B cell (primary cell): ENCODE measurements around the gene NPR2. TPM values are rescaled to one million over a fixed set of nuclear protein-coding genes. Genes with fewer than 3 reads are reported as not detected.

Source experiments
- ATAC-seq: fragments of 200-7000 bp; cut with Tn5 transposase; one replicate; pipeline ENCODE4 v1.10.0; 2021; ENCODE audit warnings: low read depth, mild to moderate bottlenecking, moderate number of reproducible peaks, moderate library complexity
- CTCF ChIA-PET: fragments of 350-600 bp; sonication (Branson Sonifier 250); formaldehyde crosslinking; loops from one replicate; lab custom pipeline; 2021; ENCODE audit warnings: antibody characterized with exemption, inconsistent platforms; lab: Charles Lee
- POLR2A ChIA-PET: fragments of 350-600 bp; sonication (Branson Sonifier 250); formaldehyde crosslinking; loops from one replicate; lab custom pipeline; 2021; ENCODE audit warnings: antibody characterized with exemption; lab: Charles Lee
- DNase-seq: peaks from one replicate; pipeline ENCODE4 v3.0.0; 2013
- H2AFZ ChIP-seq: 2 replicates; pipeline ENCODE4 v1.6.1; 2012; ENCODE audit warnings: mild to moderate bottlenecking, low read depth, low read length; ENCODE audit not compliant: insufficient read depth, poor library complexity, severe bottlenecking
- H3K27ac ChIP-seq, 2 donors: 1 replicate in 1 of 2; 2 replicates in 1 of 2; pipeline ENCODE4 v1.5.1; 2012 to 2013; ENCODE audit warnings: low read length in 2 of 2, mild to moderate bottlenecking in 2 of 2, moderate library complexity in 1 of 2
- H3K27me3 ChIP-seq, 4 experiments: fragments of 200-600 bp in 1 of 4; sonication (generic) in 1 of 4; replicated peaks in 1 of 4; 1 replicate in 2 of 4; 2 replicates in 2 of 4; pipeline versions ENCODE4 v1.6.1 to v1.7.0; 2013 to 2016; ENCODE audit warnings: low read length in 3 of 4, mild to moderate bottlenecking in 2 of 4, mixed read lengths in 1 of 4, moderate library complexity in 1 of 4; ENCODE audit not compliant: insufficient read depth in 4 of 4, control insufficient read depth in 3 of 4; ENCODE audit errors: control extremely low read depth in 1 of 4
- H3K36me3 ChIP-seq, 2 experiments: replicated peaks in 1 of 2; 1 replicate in 1 of 2; 2 replicates in 1 of 2; pipeline versions ENCODE4 v1.6.1 to v1.7.1; 2013; ENCODE audit warnings: low read length in 1 of 2; ENCODE audit not compliant: insufficient read depth in 2 of 2, control insufficient read depth in 1 of 2; ENCODE audit errors: control extremely low read depth in 1 of 2, extremely low read depth in 1 of 2
- H3K4me1 ChIP-seq, 2 donors: fragments of 200-600 bp in 1 of 2; sonication (generic) in 1 of 2; 1 replicate in 1 of 2; 2 replicates in 1 of 2; pipeline versions ENCODE4 v1.5.1 to v1.6.1; 2013 to 2017; ENCODE audit warnings: low read length in 2 of 2; ENCODE audit not compliant: control insufficient read depth in 2 of 2, insufficient read depth in 2 of 2
- H3K4me2 ChIP-seq: replicated peaks from 2 replicates; pipeline ENCODE3; 2012; ENCODE audit warnings: mild to moderate bottlenecking, low read depth, low read length; ENCODE audit not compliant: poor library complexity, severe bottlenecking
- H3K4me3 ChIP-seq, 5 experiments: fragments of 200-600 bp in 1 of 5; sonication (generic) in 1 of 5; 1 replicate in 3 of 5; 2 replicates in 2 of 5; pipeline versions ENCODE4 v1.5.1 to v1.7.0; 2011 to 2016; ENCODE audit warnings: low read length in 4 of 5, mild to moderate bottlenecking in 4 of 5, low read depth in 2 of 5, control low read depth in 1 of 5, moderate library complexity in 1 of 5; ENCODE audit not compliant: insufficient read depth in 1 of 5; ENCODE audit errors: control extremely low read depth in 1 of 5, extremely low read depth in 1 of 5
- H3K79me2 ChIP-seq: fragments of 200-600 bp; sonication (generic); one replicate; pipeline ENCODE4 v1.6.0; 2016; ENCODE audit warnings: low read length; ENCODE audit not compliant: control insufficient read depth, insufficient read depth
- H3K9ac ChIP-seq: fragments of 200-600 bp; sonication (generic); 2 replicates; pipeline ENCODE4 v1.6.1; 2017; ENCODE audit warnings: mild to moderate bottlenecking, low read length, moderate library complexity
- H3K9me3 ChIP-seq, 3 donors: one replicate each; pipeline versions ENCODE4 v1.6.1 to v1.7.1; 2013; ENCODE audit warnings: low read length in 2 of 3; ENCODE audit not compliant: control insufficient read depth in 2 of 3, insufficient read depth in 1 of 3; ENCODE audit errors: control extremely low read depth in 1 of 3
- H4K20me1 ChIP-seq: 2 replicates; pipeline ENCODE4 v1.6.0; 2012; ENCODE audit warnings: mild to moderate bottlenecking, low read length; ENCODE audit not compliant: insufficient read depth, control insufficient read depth, poor library complexity, severe bottlenecking
- H3K27ac Mint-ChIP-seq: one replicate; pipeline ENCODE4 v1.8.0; 2021; ENCODE audit warnings: mixed read lengths
- H3K27me3 Mint-ChIP-seq: one replicate; pipeline ENCODE4 v1.8.0; 2021; ENCODE audit warnings: mixed read lengths
- H3K4me1 Mint-ChIP-seq: one replicate; pipeline ENCODE4 v1.8.0; 2021; ENCODE audit warnings: mixed read lengths
- H3K4me3 Mint-ChIP-seq: one replicate; pipeline ENCODE4 v1.8.0; 2021; ENCODE audit warnings: mixed read lengths
- H3K9me3 Mint-ChIP-seq: one replicate; pipeline ENCODE4 v1.8.0; 2022; ENCODE audit warnings: mixed read lengths; ENCODE audit not compliant: insufficient read depth
- CTCF ChIP-seq: fragments of 200-600 bp; IDR thresholded peaks from one replicate; pipeline ENCODE4 v1.8.0; 2022; ENCODE audit warnings: antibody characterized with exemption, mild to moderate bottlenecking
- EZH2 ChIP-seq: IDR thresholded peaks from 2 replicates; pipeline ENCODE4 v1.6.1; 2012; ENCODE audit warnings: borderline replicate concordance, low read depth, mild to moderate bottlenecking, moderate library complexity, low read length; ENCODE audit not compliant: insufficient read depth, poor library complexity, severe bottlenecking
- WGBS: methylation state at CpG from one replicate; pipeline ENCODE4 v1.1.5; 2013; ENCODE audit warnings: missing lambda C conversion rate; ENCODE audit not compliant: insufficient coverage; 5-methylcytosine and 5-hydroxymethylcytosine counted together
- intact Hi-C: fragments of 100-400 bp; cut with micrococcal nuclease; formaldehyde crosslinking; loops from one replicate; pipeline ENCODE4 v1.10.0; 2022
- polyA plus RNA-seq: library from polyadenylated mRNA; depleted of rRNA; stranded (reverse); fragments of >200 nt; gene quantifications from 2 replicates; pipeline ENCODE4 v1.2.3, GENCODE V29; 2012
- total RNA-seq, 2 donors: library from RNA; stranded (reverse); fragments of 120-200 nt in 1 of 2; gene quantifications; 1 replicate in 1 of 2; 2 replicates in 1 of 2; pipeline versions ENCODE4 v1.2.3 to v1.2.4, GENCODE V29; 2013 to 2022

NPR2 gene
- total and polyA plus RNA-seq, 2 donors (not counting 1 experiment from before 2014, with no cell fraction given): 7.6 to 8.0 TPM

- Histone ChIP-seq H3K36me3 (no peaks in the 10 kb centered on the region), H3K27ac (no peak overlapping the region), H3K9me3 (no peaks in the 10 kb centered on the region), H3K79me2 (no peaks in the 10 kb centered on the region), H3K4me2 (no peak overlapping the region), H3K27me3 (no peaks in the 10 kb centered on the region), H3K9ac (no peak overlapping the region), H3K4me1 (peaks cover 10 to 12% of the 10 kb centered on the region in 2 donors), H2AFZ (no peak overlapping the region), H3K4me3 (no peak overlapping the region), H4K20me1 (no peaks in the 10 kb centered on the region)
- H3K9me3 Mint-ChIP-seq: no peaks in the 10 kb centered on the region
- intact Hi-C loops: no loop called here
- TF ChIP-seq EZH2 (no peak), CTCF (no peak)
- H3K27ac Mint-ChIP-seq: no peak overlapping the region
- CTCF ChIA-PET: no interaction called here
- no peaks in the 10 kb centered on the region for H3K27me3 Mint-ChIP-seq
- ATAC-seq (no peak), DNase-seq (no peak)
- 87% methylated on average over 3 of the region's 3 CpGs for WGBS
- POLR2A ChIA-PET: no interaction called here
- H3K4me1 Mint-ChIP-seq: peaks cover 11% of the 10 kb centered on the region
- no peak overlapping the region for H3K4me3 Mint-ChIP-seq
Measured at GRCh38 chr9:35818341-35818740, 26.9 kb downstream of the NPR2 start.

GRCh38 chr9:35820076-35820475, 28.7 kb downstream of the NPR2 start:
- Histone ChIP-seq H2AFZ (no peak overlapping the region), H3K27ac (no peak overlapping the region), H3K36me3 (no peaks in the 10 kb centered on the region), H3K9me3 (no peaks in the 10 kb centered on the region), H3K4me1 (no peaks in the 10 kb centered on the region), H3K79me2 (no peaks in the 10 kb centered on the region), H3K4me3 (no peak overlapping the region), H4K20me1 (no peaks in the 10 kb centered on the region), H3K4me2 (no peak overlapping the region), H3K9ac (no peak overlapping the region), H3K27me3 (no peaks in the 10 kb centered on the region)
- intact Hi-C loops: no loop called here
- Mint-ChIP-seq H3K9me3 (no peaks in the 10 kb centered on the region), H3K27me3 (no peaks in the 10 kb centered on the region), H3K4me3 (no peak overlapping the region), H3K27ac (no peak overlapping the region), H3K4me1 (peaks cover 4% of the 10 kb centered on the region)
- POLR2A ChIA-PET: no interaction called here
- no peak for TF ChIP-seq CTCF
- TF ChIP-seq EZH2: no peak
- CTCF ChIA-PET: interaction anchor here (1.3 to 2.6 kb wide), 3 partner anchors 8 to 62 kb away, joined by 3 to 10 read pairs (median 9); partner anchors contain the start of gene SPAG8
- DNase-seq (no peak), ATAC-seq (no peak)
